ENCODE results near the gene MAMSTR. TPM values are rescaled to one million over a fixed set of nuclear protein-coding genes. Genes with fewer than 3 reads are reported as not detected.
"Not testable (repeated sequence)": the region's sequence is repeated elsewhere in the genome, so short reads cannot be mapped to it uniquely, and the experiment has no call there.

The MAMSTR gene
- total and polyA plus RNA-seq, 4 experiments from 2014 or later = 0.71 to 2.5 (median 1.4) TPM

DNA sequence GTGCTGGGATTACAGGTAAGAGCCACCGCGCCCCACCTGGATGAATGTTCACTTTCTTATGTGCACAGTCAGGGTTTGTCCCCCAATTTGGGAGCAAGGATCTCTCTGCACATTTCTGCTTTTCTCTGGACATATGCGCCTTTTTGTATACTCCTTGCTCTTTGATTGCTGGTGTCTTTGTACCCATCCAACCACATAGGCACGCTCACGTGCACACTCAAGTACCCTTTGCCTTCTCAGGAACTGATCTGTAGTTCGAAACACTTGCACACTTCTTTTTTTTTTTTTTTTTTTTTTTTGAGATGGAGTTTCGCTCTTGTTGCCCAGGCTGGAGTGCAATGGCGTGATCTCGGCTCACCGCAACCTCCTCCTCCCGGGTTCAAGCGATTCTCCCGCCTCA lies 1.4 kb downstream of the MAMSTR start:
- CTCF ChIA-PET (ENCODE audit: partially characterized antibody) = interaction anchor here (1.2 kb wide), 1 partner anchor 34 kb away, joined by 3 read pairs; no protein-coding TSS in a partner anchor
- H3K4me1 Mint-ChIP-seq = peaks cover 9 to 43% (median 24%) of the 10 kb centered on the region in 4 donors
- H3K27me3 Mint-ChIP-seq; H3K27ac Mint-ChIP-seq; H3K27ac ChIP-seq (ENCODE audit: low read depth, low read length); POLR2A ChIA-PET (ENCODE audit: partially characterized antibody); H3K36me3 Mint-ChIP-seq; H3K27me3 ChIP-seq (ENCODE audit: insufficient read depth, low read length); intact Hi-C loops (cut with micrococcal nuclease); H3K9me3 Mint-ChIP-seq; H3K4me3 ChIP-seq (ENCODE audit: low read length in 2 of 2); DNase-seq; H3K36me3 ChIP-seq (ENCODE audit: insufficient read depth, low read length); H3K9me3 ChIP-seq (ENCODE audit: control insufficient read depth in 1 of 2, low read length in 2 of 2): not testable (repeated sequence)
- H3K4me3 Mint-ChIP-seq = peak overlapping the region in 1 of 8 donors; percentile 36
- H3K4me1 ChIP-seq (ENCODE audit: insufficient read depth, low read length) = peaks cover 26% of the 10 kb centered on the region

DNA sequence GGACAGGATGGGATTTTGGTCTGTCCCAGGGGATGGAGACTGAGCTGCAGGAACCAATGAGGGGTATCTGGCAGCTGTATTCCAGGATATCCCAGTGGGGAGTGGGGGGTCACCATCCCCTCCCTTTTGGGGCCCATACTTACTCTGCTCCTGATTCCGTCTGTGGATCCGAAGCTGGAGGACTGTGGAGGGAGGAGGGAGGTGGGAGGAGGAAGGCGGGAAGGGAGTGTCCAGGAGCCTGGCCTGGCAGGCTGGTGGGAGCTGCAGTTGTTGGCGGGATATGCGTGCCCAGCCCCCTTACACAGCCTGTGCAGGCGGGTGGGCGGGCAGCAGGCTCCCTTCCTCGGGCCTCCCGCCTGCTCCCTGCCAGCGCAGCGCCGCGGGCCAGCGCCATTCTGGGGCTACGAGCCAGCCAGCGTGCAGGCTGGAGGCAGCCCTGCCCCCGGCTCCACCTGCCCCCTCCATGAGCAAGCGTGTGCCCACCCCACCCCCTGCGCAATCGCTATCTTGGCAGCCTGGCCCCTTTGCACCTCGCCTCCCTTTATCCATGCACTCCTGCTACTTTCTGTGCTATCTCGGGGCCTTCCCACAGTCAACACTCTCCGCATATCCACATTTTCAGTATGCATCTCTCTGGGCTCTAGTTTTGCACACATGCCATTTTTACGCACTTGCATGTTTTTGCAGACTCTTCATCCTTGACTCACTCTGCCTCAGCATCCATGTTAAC lies 2.8 kb downstream of the MAMSTR start:
- H3K4me1 Mint-ChIP-seq = peaks cover 9 to 47% (median 22%) of the 10 kb centered on the region in 4 donors
- H3K4me3 Mint-ChIP-seq = peak overlapping the region in 2 of 8 donors; percentile 7 to 52

DNA sequence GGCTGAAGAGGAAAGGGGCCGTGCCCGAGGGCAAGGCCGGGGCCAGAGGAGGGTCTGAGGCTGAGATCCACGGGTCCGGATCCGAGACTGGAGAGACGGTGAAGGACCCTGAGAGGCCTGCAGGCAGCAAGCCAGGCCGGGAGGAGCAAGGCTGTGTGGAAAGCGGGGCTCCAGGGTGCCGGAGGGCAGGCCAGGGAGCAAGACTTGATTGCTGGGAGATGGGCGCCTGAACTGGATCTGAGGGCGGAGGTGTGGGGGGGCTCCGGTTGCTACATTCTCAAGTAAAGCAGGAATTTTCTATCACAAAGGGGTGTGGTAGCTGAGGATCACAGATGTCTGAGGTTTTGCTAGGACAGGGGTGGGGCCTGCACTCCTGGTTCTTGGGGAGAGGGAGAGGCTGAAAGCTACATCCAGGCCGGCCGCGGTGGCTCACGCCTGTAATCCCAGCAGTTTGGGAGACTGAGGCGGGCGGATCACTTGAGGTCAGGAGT lies 3.8 kb downstream of the MAMSTR start:
- Histone ChIP-seq H3K36me3 (ENCODE audit: insufficient read depth, low read length) (no peaks in the 10 kb centered on the region), H3K9me3 (ENCODE audit: control insufficient read depth in 1 of 2, low read length in 2 of 2) (no peaks in the 10 kb centered on the region), H3K4me3 (ENCODE audit: low read length in 2 of 2) (no peak overlapping the region), H3K27ac (ENCODE audit: low read depth, low read length) (no peak overlapping the region), H3K27me3 (ENCODE audit: insufficient read depth, low read length) (no peaks in the 10 kb centered on the region), H3K4me1 (ENCODE audit: insufficient read depth, low read length) (peaks cover 24% of the 10 kb centered on the region)
- Mint-ChIP-seq H3K27ac (peak overlapping the region in 2 of 7 donors; percentile 12 to 30), H3K27me3 (no peaks in the 10 kb centered on the region), H3K9me3 (no peaks in the 10 kb centered on the region), H3K36me3 (peaks cover 0 to 3% of the 10 kb centered on the region in 2 donors), H3K4me1 (peaks cover 7 to 39% (median 20%) of the 10 kb centered on the region in 4 donors), H3K4me3 (peak overlapping the region in 6 of 8 donors; percentile 34 to 75 (median 54))
- ChIA-PET POLR2A (ENCODE audit: partially characterized antibody) (interaction anchor here (0.9 to 1.5 kb wide), 2 partner anchors 9 to 12 kb away, joined by 3 to 4 read pairs; no protein-coding TSS in a partner anchor), CTCF (ENCODE audit: partially characterized antibody) (interaction anchor here (1.4 to 1.9 kb wide), 3 partner anchors 23 to 70 kb away, joined by 3 to 8 read pairs (median 4); no protein-coding TSS in a partner anchor)
- intact Hi-C loops (cut with micrococcal nuclease) = no loop called here
- no peak for DNase-seq

More for the DNA sequence above, 2.8 kb downstream of the MAMSTR start:
- Mint-ChIP-seq H3K9me3 (no peaks in the 10 kb centered on the region), H3K27ac (peak overlapping the region in 1 of 7 donors; percentile 77), H3K27me3 (no peaks in the 10 kb centered on the region), H3K36me3 (peaks cover 0 to 5% of the 10 kb centered on the region in 2 donors)
- no peaks in the 10 kb centered on the region for H3K36me3 ChIP-seq (ENCODE audit: insufficient read depth, low read length)
- no peak for DNase-seq
- peaks cover 31% of the 10 kb centered on the region for H3K4me1 ChIP-seq (ENCODE audit: insufficient read depth, low read length)
- H3K27ac ChIP-seq (ENCODE audit: low read depth, low read length) = no peak overlapping the region
- H3K27me3 ChIP-seq (ENCODE audit: insufficient read depth, low read length) = no peaks in the 10 kb centered on the region
- POLR2A ChIA-PET (ENCODE audit: partially characterized antibody) = interaction anchor here (0.9 to 1.5 kb wide), 2 partner anchors 8 to 11 kb away, joined by 3 to 4 read pairs; no protein-coding TSS in a partner anchor
- intact Hi-C loops (cut with micrococcal nuclease) = no loop called here
- H3K9me3 ChIP-seq (ENCODE audit: control insufficient read depth in 1 of 2, low read length in 2 of 2) = no peaks in the 10 kb centered on the region
- CTCF ChIA-PET (ENCODE audit: partially characterized antibody) = interaction anchor here (1.4 to 1.9 kb wide), 3 partner anchors 22 to 71 kb away, joined by 3 to 8 read pairs (median 4); no protein-coding TSS in a partner anchor
- no peak overlapping the region for H3K4me3 ChIP-seq (ENCODE audit: low read length in 2 of 2)

DNA sequence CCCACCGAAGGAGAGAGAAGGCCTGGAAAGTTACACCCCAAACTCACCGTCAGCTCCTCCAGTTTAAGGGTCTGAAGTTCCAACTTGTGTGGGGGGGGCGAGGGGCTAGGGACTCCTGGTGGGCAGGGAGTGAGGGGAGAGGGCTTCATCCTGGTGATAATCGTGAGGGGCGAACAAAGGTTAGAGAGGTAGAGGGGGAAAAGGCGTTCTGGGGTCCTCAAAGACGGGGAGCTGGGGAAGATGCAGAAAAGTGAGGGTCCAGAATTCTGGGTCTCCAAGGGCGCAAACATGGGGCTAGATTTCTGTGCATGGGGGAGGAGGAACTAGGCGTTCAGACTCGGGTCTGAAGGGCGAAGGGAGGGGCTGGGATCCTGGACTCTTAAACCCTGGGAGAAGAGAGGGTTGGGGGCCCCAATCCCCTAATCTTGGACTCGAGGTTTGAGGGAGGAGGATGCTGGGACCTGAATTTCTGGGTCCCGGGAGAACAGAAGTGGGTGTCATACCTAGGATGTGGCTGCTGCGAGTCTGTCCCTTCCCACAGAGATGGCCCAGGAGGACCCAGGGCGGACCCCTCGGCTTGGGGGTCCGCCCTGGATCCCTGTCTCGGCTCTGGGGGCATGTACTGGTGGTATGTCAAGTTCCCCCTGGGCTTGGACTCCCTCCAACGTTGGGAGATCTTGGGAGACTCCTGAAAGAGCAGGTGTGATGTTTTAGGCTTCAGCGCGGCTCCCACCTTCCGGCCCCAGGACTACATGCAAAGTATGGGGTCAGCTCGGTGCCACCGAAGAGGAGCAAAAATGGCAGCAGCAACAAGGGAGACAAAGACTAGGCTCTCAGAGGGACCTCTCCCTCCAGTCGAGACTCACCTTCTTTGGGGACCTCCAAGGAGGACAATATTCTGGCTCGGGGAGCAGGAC lies 4.5 kb downstream of the MAMSTR start:
- no peaks in the 10 kb centered on the region for H3K9me3 ChIP-seq (ENCODE audit: control insufficient read depth in 1 of 2, low read length in 2 of 2)
- H3K27me3 ChIP-seq (ENCODE audit: insufficient read depth, low read length) = no peaks in the 10 kb centered on the region
- Mint-ChIP-seq H3K27ac (peak overlapping the region; percentile 57 to 94 (median 85)), H3K4me3 (peak overlapping the region; percentile 76 to 94 (median 82)), H3K27me3 (no peaks in the 10 kb centered on the region), H3K36me3 (peaks cover 0 to 2% of the 10 kb centered on the region in 2 donors), H3K9me3 (no peaks in the 10 kb centered on the region), H3K4me1 (peaks cover 4 to 34% (median 15%) of the 10 kb centered on the region in 4 donors)
- intact Hi-C loops (cut with micrococcal nuclease) = loop anchor here (1.0 to 5.0 kb wide), 4 partner anchors 10 to 98 kb away; partner anchors contain the start of genes CA11, FAM83E, RPL18 and SPHK2
- H3K36me3 ChIP-seq (ENCODE audit: insufficient read depth, low read length) = no peaks in the 10 kb centered on the region
- CTCF ChIA-PET (ENCODE audit: partially characterized antibody) = interaction anchor here (1.2 to 1.9 kb wide), 3 partner anchors 40 to 69 kb away, joined by 4 to 8 read pairs (median 5); partner anchors contain the start of gene CA11
- H3K27ac ChIP-seq (ENCODE audit: low read depth, low read length) = peak overlapping the region; percentile 70
- H3K4me3 ChIP-seq (ENCODE audit: low read length in 2 of 2) = peak overlapping the region; percentile 63 to 73
- POLR2A ChIA-PET (ENCODE audit: partially characterized antibody) = interaction anchor here (0.6 to 3.0 kb wide), 11 partner anchors 10 to 278 kb away, joined by 3 to 17 read pairs (median 6); partner anchors contain the start of genes CA11, GYS1 and RUVBL2
- no peak for DNase-seq
- H3K4me1 ChIP-seq (ENCODE audit: insufficient read depth, low read length) = peaks cover 24% of the 10 kb centered on the region

DNA sequence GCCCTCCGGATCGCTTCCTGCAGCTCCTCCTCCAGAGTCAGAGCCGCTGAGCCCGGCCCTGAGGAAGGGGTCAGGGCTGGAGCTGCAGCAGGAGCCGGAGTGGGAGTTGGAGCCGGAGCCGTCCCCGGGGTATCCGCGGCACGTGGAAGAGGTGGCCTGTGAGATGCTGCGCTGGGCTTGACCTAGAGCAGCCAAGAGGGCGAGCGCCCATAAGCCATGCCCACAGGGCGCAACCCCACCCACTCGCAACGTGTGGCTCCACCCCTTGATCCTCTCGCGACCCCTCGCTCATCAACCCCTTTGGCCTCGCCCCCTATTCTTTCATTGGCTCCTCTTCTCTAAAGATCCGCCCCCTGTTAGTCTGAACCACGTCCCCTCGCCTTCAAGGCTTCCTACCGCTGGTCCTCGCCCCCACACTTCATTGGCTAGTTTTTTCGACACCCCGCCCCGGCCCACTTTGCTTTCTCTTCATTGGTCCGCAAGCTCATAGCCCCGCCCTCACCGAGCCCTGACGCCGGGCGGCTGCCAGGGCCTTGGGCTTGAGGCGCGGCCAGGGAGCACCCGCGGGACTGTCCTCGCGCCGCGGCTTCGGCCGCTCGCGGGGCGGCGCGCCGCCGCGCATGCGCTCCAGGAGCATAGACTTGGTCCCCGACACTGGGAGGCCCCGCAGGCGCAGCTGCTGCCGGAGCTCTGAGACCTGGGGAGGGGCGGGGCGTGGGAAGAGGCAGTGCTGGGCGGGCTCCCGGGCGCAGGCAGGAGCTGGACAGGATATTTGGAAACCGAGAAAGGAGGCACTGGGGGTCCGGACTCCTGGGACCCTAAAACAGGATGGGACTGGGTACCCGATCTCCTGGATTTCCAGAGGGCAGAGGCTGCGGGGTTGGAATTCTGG lies 5.4 kb downstream of the MAMSTR start:
- H3K27me3 ChIP-seq (ENCODE audit: insufficient read depth, low read length) = no peaks in the 10 kb centered on the region
- H3K4me3 ChIP-seq (ENCODE audit: low read length in 2 of 2) = peak overlapping the region; percentile 63 to 73
- peak overlapping the region; percentile 83 to 94 (median 90) for H3K4me3 Mint-ChIP-seq
- peak overlapping the region; percentile 70 for H3K27ac ChIP-seq (ENCODE audit: low read depth, low read length)
- H3K36me3 Mint-ChIP-seq = peaks cover 0 to 2% of the 10 kb centered on the region in 2 donors
- H3K4me1 ChIP-seq (ENCODE audit: insufficient read depth, low read length) = peaks cover 24% of the 10 kb centered on the region
- POLR2A ChIA-PET (ENCODE audit: partially characterized antibody) = interaction anchor here (0.6 to 3.0 kb wide), 15 partner anchors 11 to 279 kb away, joined by 3 to 17 read pairs (median 4); partner anchors contain the start of genes CA11, DBP, FUT2 and GYS1
- peak; percentile 96 to 99 (median 97) for DNase-seq
- CTCF ChIA-PET (ENCODE audit: partially characterized antibody) = interaction anchor here (1.2 to 1.4 kb wide), 3 partner anchors 38 to 68 kb away, joined by 4 to 5 read pairs (median 4); partner anchors contain the start of gene CA11
- no peaks in the 10 kb centered on the region for H3K9me3 ChIP-seq (ENCODE audit: control insufficient read depth in 1 of 2, low read length in 2 of 2)
- no peaks in the 10 kb centered on the region for H3K9me3 Mint-ChIP-seq
- H3K36me3 ChIP-seq (ENCODE audit: insufficient read depth, low read length) = no peaks in the 10 kb centered on the region
- intact Hi-C loops (cut with micrococcal nuclease) = loop anchor here (1.0 to 5.0 kb wide), 4 partner anchors 11 to 97 kb away; partner anchors contain the start of genes CA11, FAM83E, RPL18 and SPHK2
- peak overlapping the region; percentile 57 to 95 (median 92) for H3K27ac Mint-ChIP-seq
- H3K4me1 Mint-ChIP-seq = peaks cover 4 to 34% (median 15%) of the 10 kb centered on the region in 4 donors
- no peaks in the 10 kb centered on the region for H3K27me3 Mint-ChIP-seq

Measured in CD4-positive, alpha-beta memory T cell (primary cell).